Activated T-cell treated with anti-CD3 and anti-CD28 coated beads, Interleukin-2, amount 50 U/mL, for 24 hours (primary cell): Measurements from ENCODE around the gene SYT3.
"Not testable (repeated sequence)": the region's sequence is repeated elsewhere in the genome, so short reads cannot be mapped to it uniquely, and the experiment has no call there.

ENCODE experiments used
- DNase-seq: peaks from one replicate; pipeline ENCODE4 v3.0.0-alpha.2; 2020
- H3K27ac Mint-ChIP-seq: 2 replicates; pipeline ENCODE4 v1.8.0; 2020; ENCODE audit warnings: mild to moderate bottlenecking, mixed read lengths
- H3K27me3 Mint-ChIP-seq: 2 replicates; pipeline ENCODE4 v1.8.0; 2020; ENCODE audit warnings: mixed read lengths
- H3K36me3 Mint-ChIP-seq: 2 replicates; pipeline ENCODE4 v1.8.0; 2020; ENCODE audit warnings: low read depth, mixed read lengths
- H3K4me1 Mint-ChIP-seq: 2 replicates; pipeline ENCODE4 v1.8.0; 2020; ENCODE audit warnings: low read depth, mixed read lengths
- H3K4me3 Mint-ChIP-seq: 2 replicates; pipeline ENCODE4 v1.8.0; 2020; ENCODE audit warnings: mild to moderate bottlenecking, moderate library complexity, mixed read lengths
- H3K9me3 Mint-ChIP-seq: 2 replicates; pipeline ENCODE4 v1.8.0; 2020; ENCODE audit warnings: mixed read lengths

The SYT3 gene

DNA sequence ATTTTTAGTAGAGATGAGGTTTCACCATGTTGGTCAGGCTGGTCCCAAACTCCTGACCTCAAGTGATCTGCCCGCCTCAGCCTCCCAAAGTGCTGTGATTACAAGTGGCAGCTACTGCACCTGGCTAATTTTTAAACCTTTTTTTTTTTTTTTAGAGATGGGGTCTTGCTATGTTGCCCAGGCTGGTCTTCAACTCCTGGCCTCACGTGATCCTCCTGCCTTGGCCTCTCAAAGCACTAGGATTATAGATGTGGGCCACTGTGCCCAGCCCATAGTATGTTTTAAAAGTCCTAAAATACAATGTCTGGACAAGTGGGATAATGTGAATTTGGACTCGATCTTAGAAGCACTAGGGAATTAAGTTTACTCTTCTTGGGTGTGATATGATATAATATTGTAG, 62.9 kb downstream of the SYT3 start:
- H3K27ac Mint-ChIP-seq, H3K36me3 Mint-ChIP-seq, H3K4me1 Mint-ChIP-seq, H3K9me3 Mint-ChIP-seq, DNase-seq, H3K4me3 Mint-ChIP-seq: not testable (repeated sequence)
- H3K27me3 Mint-ChIP-seq: peaks cover 46% of the 10 kb centered on the region

DNA sequence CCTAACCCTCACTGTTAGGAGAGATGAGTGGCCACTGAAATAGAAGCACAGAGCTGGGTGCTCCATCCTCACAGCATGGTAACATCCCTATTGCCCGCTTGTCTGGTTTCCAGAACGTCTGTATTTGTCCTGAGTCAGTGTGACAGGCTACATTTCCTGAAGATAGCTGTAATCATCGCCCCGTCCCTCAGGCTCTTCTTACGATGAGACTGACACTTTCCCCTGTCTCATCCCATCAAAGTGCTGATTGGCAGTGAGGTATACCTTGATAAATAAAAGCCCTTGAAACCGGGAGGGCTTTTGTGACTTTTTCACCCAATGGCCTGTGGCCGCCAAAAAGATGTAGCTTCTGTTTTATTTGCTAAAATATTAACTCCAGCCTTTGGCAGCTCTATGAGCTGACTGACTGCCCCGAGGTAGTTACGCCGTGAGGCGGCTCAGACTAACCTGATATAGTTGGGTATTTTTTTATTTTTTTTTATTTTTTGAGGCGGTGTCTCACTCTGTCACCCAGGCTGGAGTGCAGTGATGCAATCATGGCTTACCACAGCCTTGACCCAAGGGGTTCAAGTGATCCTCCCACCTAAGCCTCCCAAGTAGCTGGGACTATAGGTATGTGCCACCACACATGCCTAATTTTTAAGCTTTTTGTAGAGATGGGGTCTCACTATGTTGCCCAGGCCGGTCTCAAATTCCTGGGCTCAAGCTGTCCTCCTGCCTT, 65.8 kb downstream of the SYT3 start:
- Mint-ChIP-seq H3K4me3 (no peak overlapping the region), H3K4me1 (no peaks in the 10 kb centered on the region), H3K27me3 (peaks cover 64% of the 10 kb centered on the region), H3K36me3 (no peaks in the 10 kb centered on the region), H3K27ac (no peak overlapping the region), H3K9me3 (no peaks in the 10 kb centered on the region)
- DNase-seq: no peak
